Stimulated activated CD4-positive, alpha-beta T cell treated with anti-CD3 and anti-CD28 coated beads, TNF-alpha, amount 100 ng/mL, for 4 hours (primary cell): ENCODE data around the gene SMIM35.

Experiments used
- DNase-seq, 3 experiments: peaks; one replicate each; pipeline ENCODE4 v3.0.0-alpha.2; 2020; ENCODE audit warnings: low read depth in 3 of 3

SMIM35 gene

DNA sequence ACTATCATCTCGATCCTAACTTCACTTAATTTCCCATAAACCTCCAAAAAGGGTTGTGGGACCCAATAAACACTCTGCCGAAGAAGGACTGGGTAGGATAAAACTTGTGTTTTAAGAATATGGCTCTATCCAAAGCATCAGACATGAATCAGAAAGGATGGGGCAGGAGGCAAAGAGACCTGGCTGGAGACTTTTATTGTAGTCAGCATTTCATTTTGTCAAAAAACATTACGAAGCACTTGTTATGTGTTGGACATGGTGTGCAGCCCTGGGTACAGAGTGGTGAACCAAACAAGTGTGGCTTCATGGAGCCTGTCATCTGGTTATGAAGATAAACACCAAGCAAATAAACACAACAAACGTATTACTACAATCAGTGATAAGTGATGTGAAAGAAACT, 83.3 kb downstream of the SMIM35 start:
- DNase-seq: no peak

- DNase-seq: peak in 2 of 3 experiments; percentile 38 to 45
Observed at GRCh38 chr11:118002541-118003423, 84.0 kb downstream of the SMIM35 start.

- peak in 1 of 3 experiments; percentile 44 for DNase-seq
Observed at GRCh38 chr11:118002010-118002540, 84.7 kb downstream of the SMIM35 start.

- DNase-seq: no peak
Observed at GRCh38 chr11:118001494-118001971, 85.2 kb downstream of the SMIM35 start.

DNA sequence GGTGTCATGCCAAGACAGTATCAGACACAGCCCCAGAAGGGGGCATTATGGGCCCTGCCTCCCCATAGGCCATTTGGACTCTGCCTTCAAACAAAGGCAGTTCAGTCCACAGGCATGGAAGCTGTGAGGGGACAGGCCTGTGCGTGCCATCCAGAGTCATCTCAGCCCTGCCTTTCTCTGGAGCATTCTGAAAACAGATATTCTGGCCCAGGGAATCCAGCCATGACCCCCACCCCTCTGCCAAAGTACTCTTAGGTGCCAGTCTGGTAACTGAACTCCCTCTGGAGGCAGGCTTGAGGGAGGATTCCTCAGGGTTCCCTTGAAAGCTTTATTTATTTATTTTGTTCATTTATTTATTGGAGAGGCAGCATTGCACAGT, 85.9 kb downstream of the SMIM35 start:
- DNase-seq: no peak

GRCh38 chr11:118000067-118000849, 86.5 kb downstream of the SMIM35 start:
- no peak for DNase-seq

GRCh38 chr11:117999354-117999993, 87.3 kb downstream of the SMIM35 start:
- DNase-seq: no peak

GRCh38 chr11:117998664-117999353, 88.0 kb downstream of the SMIM35 start:
- DNase-seq: no peak

DNA sequence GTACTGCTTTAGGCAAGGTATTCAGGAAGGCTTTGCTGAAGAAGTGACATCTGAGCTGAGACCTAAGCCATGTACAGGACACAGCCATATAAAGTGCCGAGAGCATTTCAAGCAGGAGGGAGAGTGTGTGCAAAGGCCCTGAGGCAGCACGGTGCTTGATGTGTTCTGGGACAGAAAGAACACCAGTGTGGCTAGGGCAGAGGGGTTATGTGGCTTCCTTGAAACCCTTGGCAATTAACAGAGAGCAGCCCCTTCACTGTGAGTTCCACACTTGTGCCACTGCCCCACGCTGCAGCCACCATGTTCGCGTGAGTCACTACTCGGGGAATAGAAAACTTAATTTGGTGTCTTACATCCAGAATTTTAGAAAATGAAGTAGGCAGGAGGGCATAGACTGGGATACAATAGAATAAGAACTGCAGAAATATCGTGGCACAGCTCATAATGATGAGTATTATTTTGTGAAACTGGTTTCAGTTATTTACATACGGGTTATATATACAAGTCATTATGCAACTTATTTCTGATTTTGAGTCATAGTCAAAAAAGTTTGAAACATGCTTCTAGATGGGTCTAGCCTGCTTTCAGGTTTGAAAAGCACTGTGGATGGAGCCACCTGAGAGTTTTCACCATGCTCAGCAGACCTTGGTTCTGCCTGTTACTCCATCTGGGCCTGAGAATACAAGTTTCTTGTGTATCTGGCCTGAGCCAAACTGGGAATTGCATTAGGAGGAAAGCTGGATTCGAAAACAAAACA, 88.8 kb downstream of the SMIM35 start:
- DNase-seq: no peak

- DNase-seq: no peak
Observed at GRCh38 chr11:117997406-117997805, 89.4 kb downstream of the SMIM35 start.

GRCh38 chr11:117996058-117996457, 90.7 kb downstream of the SMIM35 start:
- no peak for DNase-seq

GRCh38 chr11:117995472-117995871, 91.3 kb downstream of the SMIM35 start:
- DNase-seq: no peak

DNA sequence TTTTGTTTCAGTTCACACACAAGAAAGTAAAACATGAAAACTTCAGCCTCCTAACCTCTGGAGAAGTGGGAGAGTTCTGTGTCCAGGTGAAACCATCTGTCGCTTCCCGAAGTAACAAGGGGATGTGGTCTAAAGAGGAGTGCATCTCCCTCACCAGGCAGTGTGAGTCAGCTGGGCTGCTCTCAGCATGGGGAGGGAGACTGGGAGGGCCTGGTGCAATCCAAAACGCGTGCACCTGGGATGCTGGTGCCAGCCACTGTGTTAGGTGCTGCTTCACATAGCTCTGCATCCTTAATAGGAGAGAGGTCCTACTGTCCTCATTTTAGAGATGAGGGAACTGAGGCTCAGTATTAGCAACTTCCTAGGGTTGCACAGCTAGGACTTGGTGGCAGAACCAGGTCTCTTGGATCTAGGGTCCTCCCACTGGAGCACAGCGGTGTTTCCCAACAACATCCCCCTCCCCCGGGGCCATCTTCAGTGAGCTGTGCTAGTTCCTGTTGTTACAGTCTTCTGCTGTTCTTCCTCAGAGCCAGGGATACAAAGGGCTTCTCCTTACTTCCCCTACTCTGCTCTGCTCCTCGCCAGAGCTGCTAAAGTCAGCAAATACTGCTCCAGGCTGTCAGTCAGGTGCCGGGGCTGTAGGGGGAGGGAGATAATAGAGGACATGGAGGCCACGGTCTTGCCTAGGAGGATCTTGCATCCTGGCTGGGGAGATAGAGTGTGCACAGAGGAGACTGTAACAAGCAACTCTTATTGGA, 92.6 kb downstream of the SMIM35 start:
- no peak for DNase-seq

- no peak for DNase-seq
Observed at GRCh38 chr11:117992620-117993019, 94.1 kb downstream of the SMIM35 start.

GRCh38 chr11:117992136-117992535, 94.6 kb downstream of the SMIM35 start:
- no peak for DNase-seq

DNA sequence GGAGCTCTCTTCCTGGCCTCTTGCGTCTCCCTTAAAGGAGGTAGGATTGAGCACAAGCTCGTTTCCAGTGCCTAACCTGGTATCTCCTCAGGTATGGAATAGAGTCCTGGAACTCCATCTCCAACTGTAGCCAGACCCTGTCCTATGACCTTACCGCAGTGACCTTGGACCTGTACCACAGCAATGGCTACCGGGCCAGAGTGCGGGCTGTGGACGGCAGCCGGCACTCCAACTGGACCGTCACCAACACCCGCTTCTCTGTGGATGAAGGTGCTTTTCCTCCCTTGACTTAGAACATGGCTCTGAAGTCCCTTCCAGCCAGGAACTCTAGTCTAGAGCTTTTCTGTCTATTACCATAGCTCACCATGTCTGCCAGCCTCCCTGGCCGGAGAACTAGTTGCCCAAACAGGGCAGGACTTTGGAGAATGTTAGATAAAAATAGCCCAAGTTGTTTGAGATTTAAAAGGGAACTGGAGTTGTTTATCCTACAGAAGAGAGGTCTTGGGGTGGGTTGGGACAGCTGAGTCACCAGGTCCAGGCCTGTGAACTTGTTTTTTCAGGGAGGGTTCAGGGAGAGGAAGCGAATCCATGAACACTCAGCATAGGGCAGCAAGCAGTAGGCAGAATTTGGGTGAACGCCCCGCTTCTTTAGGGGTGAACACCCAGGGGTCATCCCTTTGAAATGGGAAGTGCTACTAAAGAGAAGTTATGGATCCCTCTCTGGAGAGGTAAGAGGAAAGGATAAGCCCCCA, 97.2 kb downstream of the SMIM35 start:
- no peak for DNase-seq

- DNase-seq: peak in 1 of 3 experiments; percentile 31
Observed at GRCh38 chr11:117986981-117987574, 99.7 kb downstream of the SMIM35 start.
